ENCODE measurements around the gene ADGRB3.

DNA sequence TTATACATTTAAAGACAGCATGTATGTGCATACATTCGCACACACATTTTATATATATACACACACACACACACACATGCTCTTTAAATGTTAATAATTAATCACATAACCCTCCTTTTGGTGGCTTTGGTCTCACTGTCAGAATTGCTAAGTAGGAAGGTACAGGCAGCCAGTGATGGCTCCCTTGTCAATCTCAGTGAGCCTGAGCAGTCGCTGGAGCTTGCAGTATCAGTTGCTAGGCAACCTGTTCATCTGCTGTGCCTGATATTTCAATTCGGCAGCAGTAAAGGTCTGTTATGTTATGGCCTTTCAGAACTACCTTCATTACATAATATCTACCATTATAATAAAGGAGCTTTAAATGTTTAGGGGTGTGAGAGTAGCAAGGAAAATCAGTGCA, 787.4 kb downstream of the ADGRB3 start:
- TF ChIP-seq RAD21 (IDR thresholded peaks at IDR 0.05; ENCODE audit: low read depth) (no peak), ZBTB7A (IDR thresholded peaks at IDR 0.05; ENCODE audit: low read depth) (no peak), TCF12 (IDR thresholded peaks at IDR 0.05; ENCODE audit: low read depth) (no peak), EGR1 (IDR thresholded peaks at IDR 0.05) (no peak), EP300 (IDR thresholded peaks at IDR 0.05; ENCODE audit: borderline replicate concordance) (no peak), FOXM1 (IDR thresholded peaks at IDR 0.05; ENCODE audit: borderline replicate concordance, low read depth) (no peak), CEBPB (IDR thresholded peaks at IDR 0.05) (no peak), TEAD4 (IDR thresholded peaks at IDR 0.05) (no peak), TAF1 (IDR thresholded peaks at IDR 0.05; ENCODE audit: low read depth) (no peak), NFIC (IDR thresholded peaks at IDR 0.05) (no peak), YY1 (IDR thresholded peaks at IDR 0.05; ENCODE audit: low read depth) (no peak)
- TF ChIP-seq, protein P1, sequence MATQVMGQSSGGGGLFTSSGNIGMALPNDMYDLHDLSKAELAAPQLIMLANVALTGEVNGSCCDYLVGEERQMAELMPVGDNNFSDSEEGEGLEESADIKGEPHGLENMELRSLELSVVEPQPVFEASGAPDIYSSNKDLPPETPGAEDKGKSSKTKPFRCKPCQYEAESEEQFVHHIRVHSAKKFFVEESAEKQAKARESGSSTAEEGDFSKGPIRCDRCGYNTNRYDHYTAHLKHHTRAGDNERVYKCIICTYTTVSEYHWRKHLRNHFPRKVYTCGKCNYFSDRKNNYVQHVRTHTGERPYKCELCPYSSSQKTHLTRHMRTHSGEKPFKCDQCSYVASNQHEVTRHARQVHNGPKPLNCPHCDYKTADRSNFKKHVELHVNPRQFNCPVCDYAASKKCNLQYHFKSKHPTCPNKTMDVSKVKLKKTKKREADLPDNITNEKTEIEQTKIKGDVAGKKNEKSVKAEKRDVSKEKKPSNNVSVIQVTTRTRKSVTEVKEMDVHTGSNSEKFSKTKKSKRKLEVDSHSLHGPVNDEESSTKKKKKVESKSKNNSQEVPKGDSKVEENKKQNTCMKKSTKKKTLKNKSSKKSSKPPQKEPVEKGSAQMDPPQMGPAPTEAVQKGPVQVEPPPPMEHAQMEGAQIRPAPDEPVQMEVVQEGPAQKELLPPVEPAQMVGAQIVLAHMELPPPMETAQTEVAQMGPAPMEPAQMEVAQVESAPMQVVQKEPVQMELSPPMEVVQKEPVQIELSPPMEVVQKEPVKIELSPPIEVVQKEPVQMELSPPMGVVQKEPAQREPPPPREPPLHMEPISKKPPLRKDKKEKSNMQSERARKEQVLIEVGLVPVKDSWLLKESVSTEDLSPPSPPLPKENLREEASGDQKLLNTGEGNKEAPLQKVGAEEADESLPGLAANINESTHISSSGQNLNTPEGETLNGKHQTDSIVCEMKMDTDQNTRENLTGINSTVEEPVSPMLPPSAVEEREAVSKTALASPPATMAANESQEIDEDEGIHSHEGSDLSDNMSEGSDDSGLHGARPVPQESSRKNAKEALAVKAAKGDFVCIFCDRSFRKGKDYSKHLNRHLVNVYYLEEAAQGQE (IDR thresholded peaks at IDR 0.05; ENCODE audit: low read depth): no peak
- TF ChIP-seq, protein P2, sequence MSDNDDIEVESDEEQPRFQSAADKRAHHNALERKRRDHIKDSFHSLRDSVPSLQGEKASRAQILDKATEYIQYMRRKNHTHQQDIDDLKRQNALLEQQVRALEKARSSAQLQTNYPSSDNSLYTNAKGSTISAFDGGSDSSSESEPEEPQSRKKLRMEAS (IDR thresholded peaks at IDR 0.05): no peak
- TF ChIP-seq, protein P3, sequence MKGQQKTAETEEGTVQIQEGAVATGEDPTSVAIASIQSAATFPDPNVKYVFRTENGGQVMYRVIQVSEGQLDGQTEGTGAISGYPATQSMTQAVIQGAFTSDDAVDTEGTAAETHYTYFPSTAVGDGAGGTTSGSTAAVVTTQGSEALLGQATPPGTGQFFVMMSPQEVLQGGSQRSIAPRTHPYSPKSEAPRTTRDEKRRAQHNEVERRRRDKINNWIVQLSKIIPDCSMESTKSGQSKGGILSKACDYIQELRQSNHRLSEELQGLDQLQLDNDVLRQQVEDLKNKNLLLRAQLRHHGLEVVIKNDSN (IDR thresholded peaks at IDR 0.05): no peak

Data from Ishikawa (cell line).